Measurements from ENCODE around the gene EXTL2.

Gene EXTL2

DNA sequence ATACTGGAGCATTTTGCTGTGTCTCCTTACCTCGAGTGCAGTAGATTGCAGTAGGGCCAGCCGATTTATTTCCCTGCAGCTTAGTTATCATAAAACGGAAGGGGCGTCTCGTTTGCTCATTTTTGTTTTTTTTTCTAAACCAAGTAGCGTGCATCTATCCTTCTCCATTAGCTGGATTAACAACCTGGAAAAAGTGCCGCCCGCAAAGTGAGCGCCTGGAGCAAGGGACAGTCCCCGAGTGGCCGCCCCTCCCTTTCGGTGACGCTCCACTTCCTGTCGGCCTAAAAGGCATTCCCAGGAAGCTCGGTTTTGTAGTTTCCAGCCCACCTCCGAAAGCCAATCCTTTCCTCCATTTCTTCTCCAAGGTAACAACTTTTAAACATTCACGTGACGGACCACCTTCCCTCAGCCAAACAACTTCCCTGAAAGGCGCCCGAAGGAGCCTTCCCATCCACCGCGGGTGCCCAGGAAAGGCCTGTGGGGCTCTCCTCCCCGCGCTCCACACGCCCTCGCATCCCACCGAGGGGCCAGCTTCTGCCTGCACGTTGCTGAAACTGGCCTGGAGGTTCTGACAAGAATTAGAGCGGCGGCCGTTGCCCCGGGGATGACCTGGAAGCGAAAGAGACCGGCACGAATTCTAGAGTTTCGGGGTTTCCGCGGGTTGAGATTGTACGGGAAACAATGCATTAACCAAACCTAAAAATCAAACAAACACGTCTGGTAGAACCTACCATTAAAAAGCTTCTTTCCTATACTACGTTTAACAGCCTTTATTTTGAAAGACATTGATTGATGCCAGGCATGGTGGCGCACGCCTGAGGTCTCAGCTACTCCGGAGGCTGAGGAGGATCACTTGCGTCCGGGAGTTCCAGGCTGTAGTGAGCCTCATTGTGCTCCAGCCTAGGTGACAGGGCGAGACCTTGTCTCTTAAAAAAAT is at the start of gene EXTL2 (continued):
- TF ChIP-seq ZNF768 (tag by site-specific recombination; IDR thresholded peaks at IDR 0.05) = no peak
- no peak for TF ChIP-seq ZNF433 (tag by site-specific recombination; IDR thresholded peaks at IDR 0.05; ENCODE audit: low read depth)
- TF ChIP-seq, protein P1, sequence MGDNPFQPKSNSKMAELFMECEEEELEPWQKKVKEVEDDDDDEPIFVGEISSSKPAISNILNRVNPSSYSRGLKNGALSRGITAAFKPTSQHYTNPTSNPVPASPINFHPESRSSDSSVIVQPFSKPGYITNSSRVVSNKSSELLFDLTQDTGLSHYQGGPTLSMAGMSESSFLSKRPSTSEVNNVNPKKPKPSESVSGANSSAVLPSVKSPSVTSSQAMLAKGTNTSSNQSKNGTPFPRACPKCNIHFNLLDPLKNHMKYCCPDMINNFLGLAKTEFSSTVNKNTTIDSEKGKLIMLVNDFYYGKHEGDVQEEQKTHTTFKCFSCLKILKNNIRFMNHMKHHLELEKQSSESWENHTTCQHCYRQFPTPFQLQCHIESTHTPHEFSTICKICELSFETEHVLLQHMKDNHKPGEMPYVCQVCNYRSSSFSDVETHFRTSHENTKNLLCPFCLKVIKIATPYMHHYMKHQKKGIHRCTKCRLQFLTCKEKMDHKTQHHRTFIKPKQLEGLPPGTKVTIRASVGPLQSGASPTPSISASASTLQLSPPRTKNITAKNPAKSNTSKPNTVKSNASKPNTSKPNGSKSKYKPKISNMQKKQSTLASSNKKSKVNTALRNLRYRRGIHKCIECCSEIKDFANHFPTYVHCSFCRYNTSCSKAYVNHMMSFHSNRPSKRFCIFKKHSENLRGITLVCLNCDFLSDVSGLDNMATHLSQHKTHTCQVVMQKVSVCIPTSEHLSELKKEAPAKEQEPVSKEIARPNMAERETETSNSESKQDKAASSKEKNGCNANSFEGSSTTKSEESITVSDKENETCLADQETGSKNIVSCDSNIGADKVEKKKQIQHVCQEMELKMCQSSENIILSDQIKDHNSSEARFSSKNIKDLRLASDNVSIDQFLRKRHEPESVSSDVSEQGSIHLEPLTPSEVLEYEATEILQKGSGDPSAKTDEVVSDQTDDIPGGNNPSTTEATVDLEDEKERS (tag by site-specific recombination; IDR thresholded peaks at IDR 0.05) = no peak
- peak; percentile 62 for TF ChIP-seq EGR2 (tag by site-specific recombination; IDR thresholded peaks at IDR 0.05; ENCODE audit: low read depth)
- TF ChIP-seq ZNF132 (tag by site-specific recombination; IDR thresholded peaks at IDR 0.05; ENCODE audit: borderline replicate concordance) = no peak
- peak; percentile 78 for TF ChIP-seq ZIC2 (tag by site-specific recombination; IDR thresholded peaks at IDR 0.05)
- peak; percentile 62; the same call in 1 of the 2 replicates for TF ChIP-seq ZNF24 (tag by site-specific recombination; IDR thresholded peaks at IDR 0.05)
- no peak for TF ChIP-seq ZNF10 (tag by site-specific recombination; IDR thresholded peaks at IDR 0.05)
- TF ChIP-seq ZNF423 (tag by site-specific recombination; IDR thresholded peaks at IDR 0.05) = no peak
- TF ChIP-seq ZNF350 (tag by site-specific recombination; IDR thresholded peaks at IDR 0.05) = no peak
- TF ChIP-seq MYNN (tag by site-specific recombination; IDR thresholded peaks at IDR 0.05; ENCODE audit: borderline replicate concordance) = peak; percentile 92
- peak; percentile 95 for TF ChIP-seq ZNF76 (tag by site-specific recombination; IDR thresholded peaks at IDR 0.05; ENCODE audit: borderline replicate concordance, low read depth)
- TF ChIP-seq, protein P2, sequence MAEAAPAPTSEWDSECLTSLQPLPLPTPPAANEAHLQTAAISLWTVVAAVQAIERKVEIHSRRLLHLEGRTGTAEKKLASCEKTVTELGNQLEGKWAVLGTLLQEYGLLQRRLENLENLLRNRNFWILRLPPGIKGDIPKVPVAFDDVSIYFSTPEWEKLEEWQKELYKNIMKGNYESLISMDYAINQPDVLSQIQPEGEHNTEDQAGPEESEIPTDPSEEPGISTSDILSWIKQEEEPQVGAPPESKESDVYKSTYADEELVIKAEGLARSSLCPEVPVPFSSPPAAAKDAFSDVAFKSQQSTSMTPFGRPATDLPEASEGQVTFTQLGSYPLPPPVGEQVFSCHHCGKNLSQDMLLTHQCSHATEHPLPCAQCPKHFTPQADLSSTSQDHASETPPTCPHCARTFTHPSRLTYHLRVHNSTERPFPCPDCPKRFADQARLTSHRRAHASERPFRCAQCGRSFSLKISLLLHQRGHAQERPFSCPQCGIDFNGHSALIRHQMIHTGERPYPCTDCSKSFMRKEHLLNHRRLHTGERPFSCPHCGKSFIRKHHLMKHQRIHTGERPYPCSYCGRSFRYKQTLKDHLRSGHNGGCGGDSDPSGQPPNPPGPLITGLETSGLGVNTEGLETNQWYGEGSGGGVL (tag by site-specific recombination; IDR thresholded peaks at IDR 0.05) = no peak
- TF ChIP-seq, protein P3, sequence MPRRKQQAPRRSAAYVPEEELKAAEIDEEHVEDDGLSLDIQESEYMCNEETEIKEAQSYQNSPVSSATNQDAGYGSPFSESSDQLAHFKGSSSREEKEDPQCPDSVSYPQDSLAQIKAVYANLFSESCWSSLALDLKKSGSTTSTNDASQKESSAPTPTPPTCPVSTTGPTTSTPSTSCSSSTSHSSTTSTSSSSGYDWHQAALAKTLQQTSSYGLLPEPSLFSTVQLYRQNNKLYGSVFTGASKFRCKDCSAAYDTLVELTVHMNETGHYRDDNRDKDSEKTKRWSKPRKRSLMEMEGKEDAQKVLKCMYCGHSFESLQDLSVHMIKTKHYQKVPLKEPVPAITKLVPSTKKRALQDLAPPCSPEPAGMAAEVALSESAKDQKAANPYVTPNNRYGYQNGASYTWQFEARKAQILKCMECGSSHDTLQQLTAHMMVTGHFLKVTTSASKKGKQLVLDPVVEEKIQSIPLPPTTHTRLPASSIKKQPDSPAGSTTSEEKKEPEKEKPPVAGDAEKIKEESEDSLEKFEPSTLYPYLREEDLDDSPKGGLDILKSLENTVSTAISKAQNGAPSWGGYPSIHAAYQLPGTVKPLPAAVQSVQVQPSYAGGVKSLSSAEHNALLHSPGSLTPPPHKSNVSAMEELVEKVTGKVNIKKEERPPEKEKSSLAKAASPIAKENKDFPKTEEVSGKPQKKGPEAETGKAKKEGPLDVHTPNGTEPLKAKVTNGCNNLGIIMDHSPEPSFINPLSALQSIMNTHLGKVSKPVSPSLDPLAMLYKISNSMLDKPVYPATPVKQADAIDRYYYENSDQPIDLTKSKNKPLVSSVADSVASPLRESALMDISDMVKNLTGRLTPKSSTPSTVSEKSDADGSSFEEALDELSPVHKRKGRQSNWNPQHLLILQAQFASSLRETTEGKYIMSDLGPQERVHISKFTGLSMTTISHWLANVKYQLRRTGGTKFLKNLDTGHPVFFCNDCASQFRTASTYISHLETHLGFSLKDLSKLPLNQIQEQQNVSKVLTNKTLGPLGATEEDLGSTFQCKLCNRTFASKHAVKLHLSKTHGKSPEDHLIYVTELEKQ (tag by site-specific recombination; IDR thresholded peaks at IDR 0.05; ENCODE audit: borderline replicate concordance) = no peak
- no peak for TF ChIP-seq ZNF112 (tag by site-specific recombination; IDR thresholded peaks at IDR 0.05)
- peak; percentile 98 for TF ChIP-seq FEZF1 (tag by site-specific recombination; IDR thresholded peaks at IDR 0.05)
- TF ChIP-seq ZNF266 (tag by site-specific recombination; IDR thresholded peaks at IDR 0.05; ENCODE audit: low read depth) = no peak
- peak; percentile 52; the same call in 1 of the 2 replicates for TF ChIP-seq ZBTB48 (tag by site-specific recombination; IDR thresholded peaks at IDR 0.05)
- TF ChIP-seq, protein P4, sequence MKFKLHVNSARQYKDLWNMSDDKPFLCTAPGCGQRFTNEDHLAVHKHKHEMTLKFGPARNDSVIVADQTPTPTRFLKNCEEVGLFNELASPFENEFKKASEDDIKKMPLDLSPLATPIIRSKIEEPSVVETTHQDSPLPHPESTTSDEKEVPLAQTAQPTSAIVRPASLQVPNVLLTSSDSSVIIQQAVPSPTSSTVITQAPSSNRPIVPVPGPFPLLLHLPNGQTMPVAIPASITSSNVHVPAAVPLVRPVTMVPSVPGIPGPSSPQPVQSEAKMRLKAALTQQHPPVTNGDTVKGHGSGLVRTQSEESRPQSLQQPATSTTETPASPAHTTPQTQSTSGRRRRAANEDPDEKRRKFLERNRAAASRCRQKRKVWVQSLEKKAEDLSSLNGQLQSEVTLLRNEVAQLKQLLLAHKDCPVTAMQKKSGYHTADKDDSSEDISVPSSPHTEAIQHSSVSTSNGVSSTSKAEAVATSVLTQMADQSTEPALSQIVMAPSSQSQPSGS (tag by site-specific recombination; IDR thresholded peaks at IDR 0.05; ENCODE audit: low read depth) = no peak
- TF ChIP-seq, protein P5, sequence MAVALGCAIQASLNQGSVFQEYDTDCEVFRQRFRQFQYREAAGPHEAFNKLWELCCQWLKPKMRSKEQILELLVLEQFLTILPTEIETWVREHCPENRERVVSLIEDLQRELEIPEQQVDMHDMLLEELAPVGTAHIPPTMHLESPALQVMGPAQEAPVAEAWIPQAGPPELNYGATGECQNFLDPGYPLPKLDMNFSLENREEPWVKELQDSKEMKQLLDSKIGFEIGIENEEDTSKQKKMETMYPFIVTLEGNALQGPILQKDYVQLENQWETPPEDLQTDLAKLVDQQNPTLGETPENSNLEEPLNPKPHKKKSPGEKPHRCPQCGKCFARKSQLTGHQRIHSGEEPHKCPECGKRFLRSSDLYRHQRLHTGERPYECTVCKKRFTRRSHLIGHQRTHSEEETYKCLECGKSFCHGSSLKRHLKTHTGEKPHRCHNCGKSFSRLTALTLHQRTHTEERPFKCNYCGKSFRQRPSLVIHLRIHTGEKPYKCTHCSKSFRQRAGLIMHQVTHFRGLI (tag by site-specific recombination; IDR thresholded peaks at IDR 0.05) = no peak
- no peak for TF ChIP-seq ZNF211 (tag by site-specific recombination; IDR thresholded peaks at IDR 0.05; ENCODE audit: low read depth)
- no peak for TF ChIP-seq ZNF416 (tag by site-specific recombination; IDR thresholded peaks at IDR 0.05)
- TF ChIP-seq ZFP3 (tag by site-specific recombination; IDR thresholded peaks at IDR 0.05; ENCODE audit: low read depth) = no peak
- no peak for TF ChIP-seq ZNF707 (tag by site-specific recombination; IDR thresholded peaks at IDR 0.05)
- TF ChIP-seq YY2 (tag by site-specific recombination; IDR thresholded peaks at IDR 0.05) = no peak
- TF ChIP-seq, protein P6, sequence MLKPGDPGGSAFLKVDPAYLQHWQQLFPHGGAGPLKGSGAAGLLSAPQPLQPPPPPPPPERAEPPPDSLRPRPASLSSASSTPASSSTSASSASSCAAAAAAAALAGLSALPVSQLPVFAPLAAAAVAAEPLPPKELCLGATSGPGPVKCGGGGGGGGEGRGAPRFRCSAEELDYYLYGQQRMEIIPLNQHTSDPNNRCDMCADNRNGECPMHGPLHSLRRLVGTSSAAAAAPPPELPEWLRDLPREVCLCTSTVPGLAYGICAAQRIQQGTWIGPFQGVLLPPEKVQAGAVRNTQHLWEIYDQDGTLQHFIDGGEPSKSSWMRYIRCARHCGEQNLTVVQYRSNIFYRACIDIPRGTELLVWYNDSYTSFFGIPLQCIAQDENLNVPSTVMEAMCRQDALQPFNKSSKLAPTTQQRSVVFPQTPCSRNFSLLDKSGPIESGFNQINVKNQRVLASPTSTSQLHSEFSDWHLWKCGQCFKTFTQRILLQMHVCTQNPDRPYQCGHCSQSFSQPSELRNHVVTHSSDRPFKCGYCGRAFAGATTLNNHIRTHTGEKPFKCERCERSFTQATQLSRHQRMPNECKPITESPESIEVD (tag by site-specific recombination; IDR thresholded peaks at IDR 0.05) = peak; percentile 86
